WTC11 (cell line): ENCODE data around the gene ATP8B3.

ENCODE experiments used
- ELF4 ChIP-seq: sonication (generic); formaldehyde crosslinking; IDR thresholded peaks from 2 replicates; pipeline ENCODE4 v1.8.1; 2022; ENCODE audit warnings: low read depth, mild to moderate bottlenecking, moderate library complexity, missing genetic modification reagents
- GABPB1 ChIP-seq: sonication (generic); formaldehyde crosslinking; IDR thresholded peaks from 2 replicates; pipeline ENCODE4 v1.8.1; 2023; ENCODE audit warnings: mild to moderate bottlenecking, missing genetic modification reagents
- SP1 ChIP-seq: sonication (generic); formaldehyde crosslinking; conservative IDR thresholded peaks from 2 replicates; pipeline ENCODE4 v1.8.1; 2022; ENCODE audit warnings: missing genetic modification reagents
- USF2 ChIP-seq: sonication (generic); formaldehyde crosslinking; IDR thresholded peaks from 2 replicates; pipeline ENCODE4 v1.8.1; 2023; ENCODE audit warnings: mild to moderate bottlenecking, missing genetic modification reagents, moderate library complexity
- ZNF138 ChIP-seq: sonication (generic); formaldehyde crosslinking; conservative IDR thresholded peaks from 2 replicates; pipeline ENCODE4 v1.8.1; 2022; ENCODE audit warnings: mild to moderate bottlenecking, moderate library complexity, missing genetic modification reagents
- TF ChIP-seq, protein P1 (sequence below): fragments of 200-600 bp; IDR thresholded peaks from 2 replicates; pipeline ENCODE4 v1.8.0; 2022; ENCODE audit warnings: antibody characterized with exemption
- TF ChIP-seq, protein P2 (sequence below): sonication (generic); formaldehyde crosslinking; conservative IDR thresholded peaks from 2 replicates; pipeline ENCODE4 v1.8.1; 2023; ENCODE audit warnings: mild to moderate bottlenecking, low read depth, missing genetic modification reagents, moderate library complexity

- TF ChIP-seq GABPB1 (no peak), ZNF138 (CRISPR knock-in tag) (no peak), USF2 (CRISPR knock-in tag) (no peak), ELF4 (CRISPR knock-in tag) (no peak), SP1 (CRISPR knock-in tag) (no peak)
- TF ChIP-seq, protein P1, sequence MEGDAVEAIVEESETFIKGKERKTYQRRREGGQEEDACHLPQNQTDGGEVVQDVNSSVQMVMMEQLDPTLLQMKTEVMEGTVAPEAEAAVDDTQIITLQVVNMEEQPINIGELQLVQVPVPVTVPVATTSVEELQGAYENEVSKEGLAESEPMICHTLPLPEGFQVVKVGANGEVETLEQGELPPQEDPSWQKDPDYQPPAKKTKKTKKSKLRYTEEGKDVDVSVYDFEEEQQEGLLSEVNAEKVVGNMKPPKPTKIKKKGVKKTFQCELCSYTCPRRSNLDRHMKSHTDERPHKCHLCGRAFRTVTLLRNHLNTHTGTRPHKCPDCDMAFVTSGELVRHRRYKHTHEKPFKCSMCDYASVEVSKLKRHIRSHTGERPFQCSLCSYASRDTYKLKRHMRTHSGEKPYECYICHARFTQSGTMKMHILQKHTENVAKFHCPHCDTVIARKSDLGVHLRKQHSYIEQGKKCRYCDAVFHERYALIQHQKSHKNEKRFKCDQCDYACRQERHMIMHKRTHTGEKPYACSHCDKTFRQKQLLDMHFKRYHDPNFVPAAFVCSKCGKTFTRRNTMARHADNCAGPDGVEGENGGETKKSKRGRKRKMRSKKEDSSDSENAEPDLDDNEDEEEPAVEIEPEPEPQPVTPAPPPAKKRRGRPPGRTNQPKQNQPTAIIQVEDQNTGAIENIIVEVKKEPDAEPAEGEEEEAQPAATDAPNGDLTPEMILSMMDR: no peak
- TF ChIP-seq, protein P2, sequence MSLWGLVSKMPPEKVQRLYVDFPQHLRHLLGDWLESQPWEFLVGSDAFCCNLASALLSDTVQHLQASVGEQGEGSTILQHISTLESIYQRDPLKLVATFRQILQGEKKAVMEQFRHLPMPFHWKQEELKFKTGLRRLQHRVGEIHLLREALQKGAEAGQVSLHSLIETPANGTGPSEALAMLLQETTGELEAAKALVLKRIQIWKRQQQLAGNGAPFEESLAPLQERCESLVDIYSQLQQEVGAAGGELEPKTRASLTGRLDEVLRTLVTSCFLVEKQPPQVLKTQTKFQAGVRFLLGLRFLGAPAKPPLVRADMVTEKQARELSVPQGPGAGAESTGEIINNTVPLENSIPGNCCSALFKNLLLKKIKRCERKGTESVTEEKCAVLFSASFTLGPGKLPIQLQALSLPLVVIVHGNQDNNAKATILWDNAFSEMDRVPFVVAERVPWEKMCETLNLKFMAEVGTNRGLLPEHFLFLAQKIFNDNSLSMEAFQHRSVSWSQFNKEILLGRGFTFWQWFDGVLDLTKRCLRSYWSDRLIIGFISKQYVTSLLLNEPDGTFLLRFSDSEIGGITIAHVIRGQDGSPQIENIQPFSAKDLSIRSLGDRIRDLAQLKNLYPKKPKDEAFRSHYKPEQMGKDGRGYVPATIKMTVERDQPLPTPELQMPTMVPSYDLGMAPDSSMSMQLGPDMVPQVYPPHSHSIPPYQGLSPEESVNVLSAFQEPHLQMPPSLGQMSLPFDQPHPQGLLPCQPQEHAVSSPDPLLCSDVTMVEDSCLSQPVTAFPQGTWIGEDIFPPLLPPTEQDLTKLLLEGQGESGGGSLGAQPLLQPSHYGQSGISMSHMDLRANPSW (CRISPR knock-in tag): no peak
These were observed 42.0 kb upstream of the ATP8B3 start for GRCh38 chr19:1854039-1854541.
